GM21360 (cell line): ENCODE data around the gene GRID1.
"Not testable (repeated sequence)": the region's sequence is repeated elsewhere in the genome, so short reads cannot be mapped to it uniquely, and the experiment has no call there.

ENCODE experiments used
- ATAC-seq: cut with Tn5 transposase; IDR thresholded peaks from one replicate; pipeline ENCODE4 v1.9.1; 2021; ENCODE audit warnings: mild to moderate bottlenecking, moderate library complexity; ENCODE audit not compliant: unreplicated experiment

The GRID1 gene

DNA sequence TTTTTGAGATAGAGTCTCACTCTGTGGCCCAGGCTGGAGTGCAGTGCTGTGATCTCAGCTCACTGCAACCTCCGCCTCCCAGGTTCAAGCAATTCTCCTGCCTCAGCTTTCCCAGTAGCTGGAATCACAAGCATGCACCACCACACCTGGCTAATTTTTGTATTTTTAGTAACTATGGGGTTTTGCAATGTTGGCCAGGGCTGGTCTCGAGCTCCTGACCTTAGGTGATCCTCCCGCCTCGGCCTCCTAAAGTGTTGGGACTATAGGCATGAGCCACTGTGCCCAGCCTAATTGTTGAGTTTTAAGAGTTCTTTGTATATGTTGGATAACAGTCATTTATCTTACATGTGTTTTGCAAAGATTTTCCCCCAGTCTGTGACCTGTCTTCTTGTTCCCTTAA, 667.5 kb downstream of the GRID1 start:
- not testable (repeated sequence) for ATAC-seq

DNA sequence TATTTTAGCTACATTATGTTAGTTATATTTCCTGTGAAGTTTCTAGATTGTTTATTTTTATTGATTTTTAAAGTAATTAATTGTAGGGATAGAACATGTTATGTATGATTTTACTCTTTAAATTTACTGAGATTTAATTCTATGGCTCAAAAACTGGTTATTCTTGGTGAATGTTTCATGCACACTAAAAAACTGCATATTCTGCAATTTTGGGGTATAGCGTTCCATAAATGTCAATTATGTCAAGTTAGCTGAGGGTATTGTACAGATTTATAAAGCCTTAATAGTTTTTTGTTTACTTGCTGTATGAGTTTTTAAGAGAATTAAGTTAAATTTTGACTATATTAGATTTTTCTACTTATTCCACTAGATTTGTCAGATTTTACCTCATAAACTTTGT, 669.7 kb downstream of the GRID1 start:
- no peak for ATAC-seq

DNA sequence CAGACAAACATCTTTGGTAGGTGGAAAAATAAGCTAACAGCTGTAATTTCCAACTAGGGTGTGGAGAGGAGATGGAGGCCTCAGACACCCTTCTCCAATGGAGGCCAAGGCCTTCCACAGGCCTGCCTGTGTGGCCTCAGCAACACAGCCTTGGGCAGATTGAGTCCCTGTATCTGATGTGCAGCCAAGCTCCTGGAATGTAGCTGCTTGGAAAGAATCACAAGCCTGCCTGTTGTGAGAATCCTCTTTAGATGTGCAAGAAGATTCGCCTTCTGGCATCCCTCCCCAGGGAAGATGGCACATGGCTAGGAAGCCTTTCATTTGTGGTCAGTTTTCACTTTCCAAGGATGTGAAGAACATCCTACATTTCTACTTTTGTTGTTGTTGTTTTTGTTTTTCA, 684.0 kb downstream of the GRID1 start:
- no peak for ATAC-seq

DNA sequence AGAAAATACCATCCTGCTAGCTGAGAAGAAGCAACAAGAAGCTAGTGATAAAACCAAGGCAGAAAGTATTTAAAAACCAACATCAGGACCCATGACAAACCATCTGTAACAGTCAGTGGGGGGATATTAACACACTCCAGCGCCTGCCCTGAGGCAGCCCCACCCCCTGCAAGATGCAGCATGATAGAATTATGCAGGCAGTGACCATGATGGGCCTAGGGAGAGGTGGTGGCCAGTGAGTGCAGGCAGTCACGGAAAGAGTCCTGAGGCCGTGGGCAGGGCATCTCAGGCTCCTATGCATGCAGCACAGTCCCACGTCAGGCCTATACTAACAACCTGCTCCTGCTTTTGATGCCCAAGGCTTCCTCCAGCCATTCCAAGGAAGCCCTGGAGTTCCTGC, 686.9 kb downstream of the GRID1 start:
- no peak for ATAC-seq

- ATAC-seq: no peak
These were observed 687.5 kb downstream of the GRID1 start for GRCh38 chr10:85679061-85679460.

- ATAC-seq: no peak
These were observed 691.7 kb downstream of the GRID1 start for GRCh38 chr10:85674851-85675250.

DNA sequence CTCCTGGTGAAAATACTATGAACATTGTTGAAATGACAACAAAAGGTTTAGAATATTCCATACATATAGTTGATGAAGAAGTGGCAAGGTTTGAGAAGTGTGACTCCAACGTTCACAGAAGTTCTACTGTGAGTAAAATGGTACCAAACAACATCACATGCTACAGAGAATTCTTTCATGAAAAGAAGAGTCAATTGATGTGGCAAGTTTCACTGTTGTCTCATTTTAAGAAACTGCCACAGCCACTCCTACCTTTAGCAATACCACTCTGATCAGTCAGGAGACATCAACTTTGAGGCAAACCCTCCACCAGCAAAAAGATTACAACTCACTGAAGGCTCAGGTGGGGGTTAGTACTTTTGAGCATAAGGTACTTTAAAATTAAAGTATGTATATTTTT, 693.3 kb downstream of the GRID1 start:
- no peak for ATAC-seq

- ATAC-seq: no peak
These were observed 695.1 kb downstream of the GRID1 start for GRCh38 chr10:85671530-85671929.

GRCh38 chr10:85668522-85668921, 698.1 kb downstream of the GRID1 start:
- no peak for ATAC-seq

DNA sequence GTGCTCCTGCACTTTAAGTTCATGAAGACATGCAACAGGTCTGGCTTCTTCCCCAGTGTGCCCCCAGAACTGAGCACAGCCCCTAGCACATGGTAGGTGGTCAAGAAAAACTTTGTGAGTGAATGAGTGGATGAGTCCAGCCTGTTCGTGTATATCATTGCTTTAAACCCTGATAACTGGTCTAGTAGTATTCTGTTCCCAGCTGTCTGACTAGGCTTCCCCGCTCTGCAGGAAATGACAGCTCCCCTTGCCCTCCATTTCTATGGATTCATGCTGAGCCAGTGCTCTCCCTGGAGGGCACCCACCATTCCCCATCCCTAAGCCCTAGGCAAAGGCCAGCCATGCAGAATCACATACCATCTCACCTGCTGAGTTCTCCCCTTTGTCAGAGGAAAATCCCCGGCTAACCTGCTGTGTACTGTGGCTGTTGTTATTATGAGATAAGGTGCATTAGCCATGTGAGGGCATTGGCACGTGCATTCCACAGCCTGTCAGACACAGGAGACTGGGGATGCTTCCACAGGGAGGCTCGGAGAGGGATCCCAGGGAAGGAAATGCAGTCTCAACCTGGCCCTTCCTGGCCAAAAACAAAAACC, 698.9 kb downstream of the GRID1 start:
- no peak for ATAC-seq

DNA sequence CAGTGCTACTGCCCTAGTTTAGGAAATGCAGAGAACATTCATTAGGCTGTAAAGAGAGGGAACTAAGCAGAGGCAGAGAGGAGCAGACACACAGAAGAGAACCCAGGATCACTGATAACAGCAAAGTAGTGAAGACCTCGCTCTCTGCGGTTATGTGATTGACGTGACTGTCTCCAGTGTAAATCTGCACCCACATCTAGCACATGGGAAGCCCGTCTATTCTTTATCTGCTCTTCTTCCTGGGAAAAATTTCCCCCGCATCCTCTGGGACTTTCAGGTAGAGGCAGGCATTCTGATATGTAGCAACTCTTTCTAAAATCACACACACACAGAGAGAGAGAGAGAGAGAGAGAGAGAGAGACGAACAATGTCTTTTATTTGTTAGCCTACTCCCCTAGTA, 699.6 kb downstream of the GRID1 start:
- ATAC-seq: no peak

DNA sequence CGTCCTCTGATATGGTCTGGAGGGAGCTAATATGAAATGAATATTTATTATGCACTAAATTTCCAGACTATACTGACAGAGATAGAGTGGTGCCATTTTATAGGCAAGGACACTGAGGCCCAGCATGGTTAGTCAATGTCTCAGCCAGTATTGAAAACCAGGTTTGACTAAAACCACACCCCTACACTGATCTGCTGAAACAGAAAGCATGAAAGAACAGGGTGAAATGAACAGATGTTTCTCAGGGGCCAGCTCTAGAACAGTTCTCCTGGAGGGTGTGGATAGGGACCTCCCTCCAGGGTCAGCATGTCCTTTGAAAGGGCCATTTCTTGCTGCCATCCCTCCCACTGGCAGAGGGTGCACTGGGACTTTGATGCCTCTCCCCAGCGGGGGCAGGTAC, 700.5 kb downstream of the GRID1 start:
- peak; percentile 59 for ATAC-seq

DNA sequence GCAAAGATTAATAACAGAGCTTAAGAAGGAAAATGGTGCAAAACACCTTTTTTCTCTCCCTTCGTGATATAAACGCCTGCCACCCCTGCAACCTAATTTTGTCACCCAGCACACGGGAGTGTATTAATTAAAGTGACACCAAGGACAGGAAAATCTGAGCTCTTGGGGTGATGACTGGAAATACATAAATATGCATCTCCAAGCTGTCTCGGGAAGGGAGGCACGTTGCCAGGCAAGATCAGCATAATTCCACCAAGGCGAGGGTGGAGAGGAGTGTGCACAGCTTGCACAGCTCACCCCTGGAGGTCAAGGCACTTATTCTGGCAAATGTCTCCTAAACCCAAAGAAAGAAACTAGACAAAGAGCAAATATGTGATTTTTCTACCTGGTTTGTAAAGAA, 700.9 kb downstream of the GRID1 start:
- ATAC-seq: no peak

DNA sequence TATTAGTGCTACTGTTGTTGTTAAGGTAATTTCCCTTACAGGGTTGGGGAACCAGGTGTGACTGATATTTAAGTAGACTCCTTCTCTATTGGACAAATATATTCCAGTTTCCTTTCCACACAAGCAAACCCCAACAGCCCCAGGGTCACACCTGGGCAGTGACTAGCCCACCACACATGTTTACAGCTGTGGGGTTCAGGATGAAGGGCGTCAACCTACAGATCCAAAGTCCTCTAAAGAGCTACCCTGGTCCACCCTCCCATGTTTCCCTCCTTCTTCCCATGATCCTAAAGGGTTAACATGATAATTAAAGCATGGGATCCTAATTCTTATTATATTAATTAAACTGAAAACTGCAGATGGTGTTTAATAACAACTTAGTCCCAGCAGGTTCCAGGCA, 701.5 kb downstream of the GRID1 start:
- no peak for ATAC-seq

- ATAC-seq: no peak
These were observed 705.5 kb downstream of the GRID1 start for GRCh38 chr10:85661123-85661522.

DNA sequence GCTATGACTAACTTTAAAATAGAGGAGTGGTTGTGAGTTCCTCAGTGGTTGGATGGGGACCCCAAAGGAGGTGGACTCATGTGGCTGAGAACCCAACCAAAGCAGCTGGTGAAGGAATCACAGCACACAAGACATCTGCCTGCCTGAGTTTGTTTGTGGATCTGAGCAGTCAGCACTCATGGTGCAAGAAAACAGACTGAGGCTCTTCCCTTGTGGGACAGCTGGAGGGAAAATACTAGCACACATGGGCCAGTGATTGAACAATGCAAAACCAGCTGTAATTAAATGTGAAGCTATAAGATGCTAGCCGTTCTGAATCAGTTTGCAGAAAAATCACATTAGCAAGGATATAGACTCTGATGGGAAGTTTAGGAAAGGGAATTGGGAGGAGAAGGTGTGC, 707.3 kb downstream of the GRID1 start:
- ATAC-seq: no peak

GRCh38 chr10:85658518-85658917, 708.1 kb downstream of the GRID1 start:
- ATAC-seq: no peak

- ATAC-seq: no peak
These were observed 709.0 kb downstream of the GRID1 start for GRCh38 chr10:85657476-85658113.

DNA sequence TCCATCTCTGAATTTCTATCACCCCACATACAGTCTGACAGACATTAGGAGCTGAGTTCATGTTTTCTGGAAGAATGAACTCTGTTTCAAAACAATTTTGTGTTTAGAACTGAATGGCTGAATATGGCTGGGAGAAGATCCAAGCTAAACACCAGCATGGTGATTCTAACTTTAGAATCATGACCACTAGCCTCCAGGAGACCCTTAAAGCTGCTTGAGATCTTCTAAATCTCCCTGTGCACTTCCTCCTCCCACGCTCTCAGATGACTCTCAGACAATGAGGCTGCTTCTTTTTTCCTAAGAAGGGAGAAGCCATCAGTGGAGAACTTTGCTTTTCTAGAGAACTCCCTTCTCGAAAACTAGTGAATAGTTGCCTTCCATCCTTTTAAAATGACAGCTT, 711.2 kb downstream of the GRID1 start:
- ATAC-seq: no peak

DNA sequence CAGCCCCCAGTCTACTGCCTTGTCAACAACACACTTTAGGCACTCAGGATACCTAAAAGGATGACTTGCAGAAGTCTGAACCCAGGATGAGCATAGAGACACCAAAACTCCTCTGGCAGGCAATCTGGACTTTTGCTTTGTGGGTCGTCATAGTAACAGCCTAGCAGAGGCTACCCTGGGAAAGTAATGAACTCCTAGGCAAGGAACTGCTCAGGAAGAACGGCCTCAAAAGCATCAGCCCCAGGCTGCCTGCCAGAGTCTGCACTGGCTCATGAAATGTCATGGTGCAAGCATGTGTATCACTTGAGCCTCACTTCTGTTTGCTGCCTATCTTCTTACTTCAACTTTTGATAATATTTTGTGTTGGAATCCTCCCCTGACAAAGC, 715.1 kb downstream of the GRID1 start:
- ATAC-seq: no peak

DNA sequence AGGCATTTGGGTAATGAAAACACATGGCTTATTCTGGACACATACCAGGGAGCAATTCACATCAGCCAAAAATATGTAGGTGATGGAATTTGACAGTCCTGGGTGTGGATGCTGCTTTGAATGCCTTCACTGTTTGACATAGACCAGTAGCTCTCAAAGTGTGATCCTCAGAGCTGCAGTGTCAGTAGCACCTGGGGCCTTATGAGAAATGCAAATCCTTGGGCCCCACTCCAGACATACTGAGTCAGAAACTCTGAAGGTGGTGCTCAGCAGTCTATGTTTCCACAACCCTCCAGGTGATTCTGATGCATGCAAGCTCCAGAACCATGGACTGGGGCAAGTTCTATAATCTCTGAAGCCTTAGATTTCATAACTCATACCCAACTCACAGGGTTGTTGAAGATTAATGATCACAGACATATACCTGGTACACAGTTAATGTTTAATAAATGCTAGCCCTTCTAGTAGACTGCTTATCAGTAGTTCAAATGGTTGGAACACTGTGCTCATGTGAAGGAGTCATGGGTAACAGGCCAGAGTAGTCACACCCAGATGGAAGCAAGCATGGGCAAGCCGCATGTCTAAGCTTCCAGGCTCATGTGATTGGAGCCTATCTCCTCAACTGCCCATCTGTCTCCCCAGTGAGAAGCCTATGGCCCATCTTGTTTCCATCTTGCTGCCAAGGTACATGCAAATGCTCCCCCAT, 715.7 kb downstream of the GRID1 start:
- no peak for ATAC-seq

GRCh38 chr10:85649461-85649860, 717.1 kb downstream of the GRID1 start:
- no peak for ATAC-seq
